NCI-H748 treated with DMSO at 0.1 percent for 48 hours (cell line): ENCODE results near the gene JAZF1.

Experiments used
- DNase-seq: peaks from one replicate; lab custom pipeline; 2025; lab: John Stamatoyannopoulos, UW

JAZF1 gene

GRCh38 chr7:28106321-28106829 lies 74.2 kb downstream of the JAZF1 start:
- DNase-seq = peak; percentile 71

GRCh38 chr7:28105234-28105633 lies 75.4 kb downstream of the JAZF1 start:
- DNase-seq = no peak

GRCh38 chr7:28104811-28105210 lies 75.8 kb downstream of the JAZF1 start:
- DNase-seq = no peak

- DNase-seq = no peak
Measured at GRCh38 chr7:28104041-28104541, 76.5 kb downstream of the JAZF1 start.

GRCh38 chr7:28102797-28103196 lies 77.8 kb downstream of the JAZF1 start:
- DNase-seq = no peak

- DNase-seq = peak; percentile 47
Measured at GRCh38 chr7:28096713-28097112, 83.9 kb downstream of the JAZF1 start.

GRCh38 chr7:28095231-28095630 lies 85.4 kb downstream of the JAZF1 start:
- DNase-seq = no peak

- peak; percentile 50 for DNase-seq
Measured at GRCh38 chr7:28093623-28094232, 86.9 kb downstream of the JAZF1 start.

- no peak for DNase-seq
Measured at GRCh38 chr7:28091190-28091589, 89.4 kb downstream of the JAZF1 start.

GRCh38 chr7:28088901-28089714 lies 91.5 kb downstream of the JAZF1 start:
- DNase-seq = no peak

GRCh38 chr7:28088032-28088431 lies 92.6 kb downstream of the JAZF1 start:
- no peak for DNase-seq

- no peak for DNase-seq
Measured at GRCh38 chr7:28086198-28086597, 94.4 kb downstream of the JAZF1 start.

GRCh38 chr7:28083998-28084985 lies 96.3 kb downstream of the JAZF1 start:
- no peak for DNase-seq

GRCh38 chr7:28083164-28083997 lies 97.2 kb downstream of the JAZF1 start:
- DNase-seq = no peak

- no peak for DNase-seq
Measured at GRCh38 chr7:28082071-28082470, 98.5 kb downstream of the JAZF1 start.

- no peak for DNase-seq
Measured at GRCh38 chr7:28081016-28081415, 99.6 kb downstream of the JAZF1 start.

- DNase-seq = peak; percentile 44
Measured at GRCh38 chr7:28078036-28078901, 102.3 kb downstream of the JAZF1 start.

GRCh38 chr7:28077616-28078015 lies 103.0 kb downstream of the JAZF1 start:
- DNase-seq = no peak

- DNase-seq = no peak
Measured at GRCh38 chr7:28076423-28077200, 104.0 kb downstream of the JAZF1 start.
